22Rv1 (cell line): Measurements from ENCODE around the gene ITGB4.

Experiments
- H3K27ac ChIP-seq: fragments of 450-650 bp; 2 replicates; pipeline ENCODE4 v1.5.1; 2017
- CTCF ChIP-seq: fragments of 450-650 bp; IDR thresholded peaks from 2 replicates; pipeline ENCODE4 v1.5.1; 2017; ENCODE audit warnings: mild to moderate bottlenecking
- ZFX ChIP-seq: fragments of 450-650 bp; IDR thresholded peaks from 2 replicates; pipeline ENCODE4 v1.6.1; 2017; ENCODE audit warnings: antibody characterized with exemption, borderline replicate concordance

ITGB4 gene

GRCh38 chr17:75731086-75731715, 9.9 kb downstream of the ITGB4 start:
- no peak overlapping the region for H3K27ac ChIP-seq
- TF ChIP-seq CTCF (no peak), ZFX (no peak)

- no peak overlapping the region for H3K27ac ChIP-seq
- TF ChIP-seq ZFX (no peak), CTCF (no peak)
Measured at GRCh38 chr17:75731716-75732498, 10.6 kb downstream of the ITGB4 start.

- no peak overlapping the region for H3K27ac ChIP-seq
- TF ChIP-seq CTCF (no peak), ZFX (no peak)
Measured at GRCh38 chr17:75733471-75733870, 12.2 kb downstream of the ITGB4 start.

GRCh38 chr17:75734674-75735294, 13.5 kb downstream of the ITGB4 start:
- TF ChIP-seq CTCF: no peak
- no peak for TF ChIP-seq ZFX
- H3K27ac ChIP-seq: no peak overlapping the region

- TF ChIP-seq ZFX: no peak
- no peak for TF ChIP-seq CTCF
- H3K27ac ChIP-seq: no peak overlapping the region
Measured at GRCh38 chr17:75736173-75736835, 15.0 kb downstream of the ITGB4 start.

- H3K27ac ChIP-seq: no peak overlapping the region
- no peak for TF ChIP-seq CTCF
- TF ChIP-seq ZFX: no peak
Measured at GRCh38 chr17:75737133-75737962, 16.1 kb downstream of the ITGB4 start.
